ENCODE results near the gene NXPH1. TPM values are rescaled to one million over a fixed set of nuclear protein-coding genes. Genes with fewer than 3 reads are reported as not detected.

Gene NXPH1
- total RNA-seq, 4 donors from 2014 or later, result not detected

- no peak overlapping the region for H3K4me3 ChIP-seq
- peaks cover 0 to 9% (median 0%) of the 10 kb centered on the region in 4 donors for H3K27me3 ChIP-seq
- no peaks in the 10 kb centered on the region for H3K4me1 ChIP-seq
- 27% methylated on average over 10 of the region's 10 CpGs for WGBS
- no peak for DNase-seq (ENCODE audit: extremely low spot score)
- intact Hi-C loops (cut with DNase I), result no loop called here
- no peaks in the 10 kb centered on the region for H3K36me3 ChIP-seq
- TF ChIP-seq CTCF (IDR thresholded peaks at IDR 0.05) (no peak), POLR2AphosphoS5 (IDR thresholded peaks at IDR 0.05) (no peak), EP300 (IDR thresholded peaks at IDR 0.05) (no peak), POLR2A (IDR thresholded peaks at IDR 0.05; ENCODE audit: low read depth) (no peak)
- H3K27ac ChIP-seq (replicated peaks in 1 of 4), result no peak overlapping the region
- no peaks in the 10 kb centered on the region for H3K9me3 ChIP-seq
Measured at GRCh38 chr7:8389593-8390261, 43.7 kb upstream of the NXPH1 start.

DNA sequence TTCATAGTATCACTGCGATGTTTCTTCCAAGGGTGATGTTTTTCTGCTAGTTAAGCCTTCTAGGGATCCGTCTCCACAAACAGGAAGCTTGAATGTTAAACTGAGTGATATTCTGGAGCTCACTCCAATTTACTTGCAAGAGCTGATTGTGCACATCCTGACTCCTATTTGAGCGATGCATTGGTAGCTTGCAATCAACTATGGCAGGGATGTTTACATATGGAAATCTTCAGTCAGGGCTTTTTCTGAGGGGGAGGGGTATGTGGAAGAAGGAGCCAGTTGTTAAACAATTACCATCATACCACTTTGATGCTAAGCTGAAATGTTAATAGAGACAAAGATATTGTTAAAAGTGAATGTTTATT is 43.2 kb upstream of the NXPH1 start:
- 31% methylated on average over 3 of the region's 3 CpGs for WGBS
- TF ChIP-seq EP300 (IDR thresholded peaks at IDR 0.05), result no peak
- TF ChIP-seq POLR2A (IDR thresholded peaks at IDR 0.05; ENCODE audit: low read depth), result no peak
- TF ChIP-seq CTCF (IDR thresholded peaks at IDR 0.05), result no peak
- no peak for TF ChIP-seq POLR2AphosphoS5 (IDR thresholded peaks at IDR 0.05)
- no peak overlapping the region for H3K4me3 ChIP-seq
- no peaks in the 10 kb centered on the region for H3K4me1 ChIP-seq
- no peak for DNase-seq (ENCODE audit: extremely low spot score)
- H3K27ac ChIP-seq (replicated peaks in 1 of 4), result no peak overlapping the region
- intact Hi-C loops (cut with DNase I), result no loop called here
- no peaks in the 10 kb centered on the region for H3K36me3 ChIP-seq
- H3K27me3 ChIP-seq, result peaks cover 0 to 9% (median 0%) of the 10 kb centered on the region in 4 donors
- no peaks in the 10 kb centered on the region for H3K9me3 ChIP-seq

- H3K4me3 ChIP-seq, result no peak overlapping the region
- H3K27me3 ChIP-seq, result peaks cover 0 to 9% (median 0%) of the 10 kb centered on the region in 4 donors
- no peak for TF ChIP-seq POLR2AphosphoS5 (IDR thresholded peaks at IDR 0.05)
- no peaks in the 10 kb centered on the region for H3K9me3 ChIP-seq
- H3K36me3 ChIP-seq, result no peaks in the 10 kb centered on the region
- no peaks in the 10 kb centered on the region for H3K4me1 ChIP-seq
- H3K27ac ChIP-seq (replicated peaks in 1 of 4), result no peak overlapping the region
- 49% methylated on average over 6 of the region's 6 CpGs for WGBS
- DNase-seq (ENCODE audit: extremely low spot score), result no peak
- intact Hi-C loops (cut with DNase I), result no loop called here
Measured at GRCh38 chr7:8391353-8392062, 41.9 kb upstream of the NXPH1 start.

DNA sequence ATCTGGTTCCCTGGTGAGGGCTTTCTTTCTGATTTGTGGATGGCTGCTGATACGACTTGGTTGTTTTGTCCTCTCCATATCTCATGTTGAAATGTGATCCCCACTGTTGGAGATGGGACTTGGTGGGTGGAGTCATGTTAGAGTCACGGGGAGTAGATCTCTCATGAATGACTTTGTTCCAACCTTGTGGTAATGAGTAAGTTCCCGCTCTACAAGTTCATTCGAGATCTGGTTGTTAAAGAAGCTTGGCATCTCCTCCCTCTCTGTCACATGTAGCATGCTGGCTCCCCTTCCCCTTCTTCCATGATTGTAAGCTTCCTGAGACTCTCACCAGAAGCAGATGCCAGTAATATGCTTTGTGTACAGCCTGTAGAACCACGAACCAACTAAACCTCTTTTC is 37.1 kb upstream of the NXPH1 start:
- Histone ChIP-seq H3K27me3 (peaks cover 0 to 1% (median 0%) of the 10 kb centered on the region in 4 donors), H3K4me3 (no peak overlapping the region), H3K36me3 (no peaks in the 10 kb centered on the region), H3K9me3 (no peaks in the 10 kb centered on the region), H3K27ac (replicated peaks in 1 of 4) (no peak overlapping the region), H3K4me1 (no peaks in the 10 kb centered on the region)
- no peak for DNase-seq (ENCODE audit: extremely low spot score)
- TF ChIP-seq EP300 (IDR thresholded peaks at IDR 0.05), result no peak
- TF ChIP-seq POLR2A (IDR thresholded peaks at IDR 0.05; ENCODE audit: low read depth), result no peak
- no peak for TF ChIP-seq POLR2AphosphoS5 (IDR thresholded peaks at IDR 0.05)
- TF ChIP-seq CTCF (IDR thresholded peaks at IDR 0.05), result no peak
- intact Hi-C loops (cut with DNase I), result no loop called here
- 79% methylated on average over 5 of the region's 5 CpGs for WGBS

GRCh38 chr7:8408871-8409270 is 24.5 kb upstream of the NXPH1 start:
- H3K4me3 ChIP-seq, result no peak overlapping the region
- intact Hi-C loops (cut with DNase I), result no loop called here
- TF ChIP-seq CTCF (IDR thresholded peaks at IDR 0.05) (no peak), POLR2AphosphoS5 (IDR thresholded peaks at IDR 0.05) (no peak), POLR2A (IDR thresholded peaks at IDR 0.05; ENCODE audit: low read depth) (no peak), EP300 (IDR thresholded peaks at IDR 0.05) (no peak)
- H3K36me3 ChIP-seq, result no peaks in the 10 kb centered on the region
- no peaks in the 10 kb centered on the region for H3K9me3 ChIP-seq
- 91% methylated on average over 1 of the region's 1 CpG for WGBS
- no peaks in the 10 kb centered on the region for H3K4me1 ChIP-seq
- H3K27ac ChIP-seq (replicated peaks in 1 of 4), result no peak overlapping the region
- DNase-seq (ENCODE audit: extremely low spot score), result no peak
- H3K27me3 ChIP-seq, result peaks cover 0 to 6% (median 0%) of the 10 kb centered on the region in 4 donors
